KMS-11 (cell line): ENCODE results near the gene AKT1S1.

ENCODE experiments used
- H2AFZ ChIP-seq: fragments of 200-600 bp; sonication (generic); 2 replicates; pipeline ENCODE4 v1.6.1; 2016; ENCODE audit warnings: antibody characterized with exemption, mixed run types, low read depth
- H3K27ac ChIP-seq: fragments of 200-600 bp; sonication (generic); 2 replicates; pipeline ENCODE4 v1.6.1; 2016; ENCODE audit warnings: mild to moderate bottlenecking, mixed run types
- H3K27me3 ChIP-seq: fragments of 200-600 bp; sonication (generic); 2 replicates; pipeline ENCODE4 v1.6.1; 2017; ENCODE audit warnings: mild to moderate bottlenecking, low read depth, mixed run types, moderate library complexity; ENCODE audit not compliant: insufficient read depth
- H3K36me3 ChIP-seq: fragments of 200-600 bp; sonication (generic); 2 replicates; pipeline ENCODE4 v1.6.1; 2017; ENCODE audit warnings: mild to moderate bottlenecking, mixed run types; ENCODE audit not compliant: insufficient read depth
- H3K4me1 ChIP-seq: fragments of 200-600 bp; sonication (generic); 2 replicates; pipeline ENCODE4 v1.6.1; 2016; ENCODE audit warnings: mild to moderate bottlenecking, low read depth, mixed run types; ENCODE audit not compliant: poor library complexity, severe bottlenecking
- H3K4me2 ChIP-seq: fragments of 200-600 bp; sonication (generic); 2 replicates; pipeline ENCODE4 v1.7.0; 2016; ENCODE audit warnings: mild to moderate bottlenecking, mixed run types
- H3K4me3 ChIP-seq: fragments of 200-600 bp; sonication (generic); IDR thresholded peaks from 2 replicates; pipeline ENCODE4 v1.6.1; 2017; ENCODE audit warnings: low read depth, low read length, mixed read lengths; ENCODE audit not compliant: insufficient read depth
- H3K79me2 ChIP-seq: fragments of 200-600 bp; sonication (generic); 2 replicates; pipeline ENCODE4 v1.6.1; 2016; ENCODE audit warnings: low read depth, mixed run types; ENCODE audit not compliant: insufficient read depth
- H3K9ac ChIP-seq: fragments of 200-600 bp; sonication (generic); 2 replicates; pipeline ENCODE4 v1.6.1; 2016; ENCODE audit warnings: mild to moderate bottlenecking, mixed run types
- H4K20me1 ChIP-seq: fragments of 200-600 bp; sonication (generic); 2 replicates; pipeline ENCODE4 v1.6.1; 2016; ENCODE audit warnings: mild to moderate bottlenecking, mixed run types; ENCODE audit not compliant: insufficient read depth
- TF ChIP-seq, protein P1 (sequence below): fragments of 200-600 bp; sonication (generic); conservative IDR thresholded peaks from 2 replicates; pipeline ENCODE4 v1.6.1; 2017; ENCODE audit warnings: low read depth, mild to moderate bottlenecking, antibody characterized with exemption, low read length, moderate library complexity, mixed read lengths

The AKT1S1 gene

DNA sequence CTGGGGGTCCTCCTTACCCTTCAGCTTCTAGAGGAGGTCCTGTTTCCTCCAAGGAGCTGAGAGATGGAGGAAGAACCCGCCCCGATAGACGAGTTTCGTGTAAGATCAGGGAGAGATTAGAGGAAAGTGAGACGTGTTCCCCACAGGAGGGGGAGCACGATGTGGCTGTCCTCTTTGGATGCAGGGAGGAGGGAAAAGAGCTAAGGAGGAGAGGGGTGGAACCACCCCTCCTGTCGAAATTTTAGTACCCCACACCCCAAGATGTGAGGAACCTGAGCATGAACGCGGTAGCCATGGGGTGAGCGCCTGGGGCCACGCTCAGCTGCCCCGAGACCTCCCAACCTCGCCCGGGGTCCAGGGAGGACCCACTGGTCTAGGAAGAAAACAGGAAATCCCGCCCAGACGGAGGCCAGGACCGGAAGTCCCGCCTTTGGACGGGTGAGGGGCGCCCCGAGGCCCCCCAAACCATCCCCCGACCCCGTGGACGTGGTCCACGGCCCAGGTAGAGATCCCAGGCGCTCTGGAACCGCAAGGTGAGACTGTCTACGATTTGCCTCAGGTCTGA is 1.2 kb downstream of the AKT1S1 start:
- Histone ChIP-seq H3K79me2 (peaks cover 23% of the 10 kb centered on the region), H3K27me3 (no peaks in the 10 kb centered on the region), H3K27ac (peak overlapping the region; percentile 94), H3K36me3 (no peaks in the 10 kb centered on the region), H2AFZ (peak overlapping the region; percentile 67), H4K20me1 (no peaks in the 10 kb centered on the region), H3K4me1 (peaks cover 21% of the 10 kb centered on the region), H3K4me3 (no peak overlapping the region), H3K4me2 (peak overlapping the region; percentile 81), H3K9ac (peak overlapping the region; percentile 94)
- TF ChIP-seq, protein P1, sequence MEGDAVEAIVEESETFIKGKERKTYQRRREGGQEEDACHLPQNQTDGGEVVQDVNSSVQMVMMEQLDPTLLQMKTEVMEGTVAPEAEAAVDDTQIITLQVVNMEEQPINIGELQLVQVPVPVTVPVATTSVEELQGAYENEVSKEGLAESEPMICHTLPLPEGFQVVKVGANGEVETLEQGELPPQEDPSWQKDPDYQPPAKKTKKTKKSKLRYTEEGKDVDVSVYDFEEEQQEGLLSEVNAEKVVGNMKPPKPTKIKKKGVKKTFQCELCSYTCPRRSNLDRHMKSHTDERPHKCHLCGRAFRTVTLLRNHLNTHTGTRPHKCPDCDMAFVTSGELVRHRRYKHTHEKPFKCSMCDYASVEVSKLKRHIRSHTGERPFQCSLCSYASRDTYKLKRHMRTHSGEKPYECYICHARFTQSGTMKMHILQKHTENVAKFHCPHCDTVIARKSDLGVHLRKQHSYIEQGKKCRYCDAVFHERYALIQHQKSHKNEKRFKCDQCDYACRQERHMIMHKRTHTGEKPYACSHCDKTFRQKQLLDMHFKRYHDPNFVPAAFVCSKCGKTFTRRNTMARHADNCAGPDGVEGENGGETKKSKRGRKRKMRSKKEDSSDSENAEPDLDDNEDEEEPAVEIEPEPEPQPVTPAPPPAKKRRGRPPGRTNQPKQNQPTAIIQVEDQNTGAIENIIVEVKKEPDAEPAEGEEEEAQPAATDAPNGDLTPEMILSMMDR = no peak

DNA sequence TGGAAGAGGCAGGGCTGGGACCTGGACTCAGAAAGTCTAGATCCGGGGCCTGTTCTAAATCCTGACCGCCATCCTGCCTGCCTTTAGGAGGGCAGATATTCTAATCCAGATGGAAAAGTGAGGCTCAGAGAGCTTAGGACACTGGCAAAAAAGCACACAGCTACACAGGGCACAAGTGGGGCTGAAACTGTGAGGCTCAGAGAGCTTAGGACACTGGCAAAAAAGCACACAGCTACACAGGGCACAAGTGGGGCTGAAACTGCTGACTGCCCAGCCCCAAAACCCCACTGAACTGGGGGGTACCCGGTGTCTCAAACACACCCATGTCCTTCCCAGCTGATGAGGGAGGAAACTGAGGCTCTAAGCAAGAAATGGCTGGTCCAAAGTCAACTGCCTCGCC is 2.0 kb downstream of the AKT1S1 start:
- no peak overlapping the region for H3K4me3 ChIP-seq
- H3K9ac ChIP-seq = peak overlapping the region; percentile 94; the same call in 1 of the 2 replicates
- H3K4me1 ChIP-seq = peaks cover 28% of the 10 kb centered on the region
- peak overlapping the region; percentile 81 for H3K4me2 ChIP-seq
- H3K27ac ChIP-seq = peak overlapping the region; percentile 94; the same call in 1 of the 2 replicates
- H2AFZ ChIP-seq = no peak overlapping the region
- no peaks in the 10 kb centered on the region for H3K36me3 ChIP-seq
- TF ChIP-seq, protein P1 = no peak
- no peaks in the 10 kb centered on the region for H3K27me3 ChIP-seq
- no peaks in the 10 kb centered on the region for H4K20me1 ChIP-seq
- H3K79me2 ChIP-seq = peaks cover 23% of the 10 kb centered on the region

DNA sequence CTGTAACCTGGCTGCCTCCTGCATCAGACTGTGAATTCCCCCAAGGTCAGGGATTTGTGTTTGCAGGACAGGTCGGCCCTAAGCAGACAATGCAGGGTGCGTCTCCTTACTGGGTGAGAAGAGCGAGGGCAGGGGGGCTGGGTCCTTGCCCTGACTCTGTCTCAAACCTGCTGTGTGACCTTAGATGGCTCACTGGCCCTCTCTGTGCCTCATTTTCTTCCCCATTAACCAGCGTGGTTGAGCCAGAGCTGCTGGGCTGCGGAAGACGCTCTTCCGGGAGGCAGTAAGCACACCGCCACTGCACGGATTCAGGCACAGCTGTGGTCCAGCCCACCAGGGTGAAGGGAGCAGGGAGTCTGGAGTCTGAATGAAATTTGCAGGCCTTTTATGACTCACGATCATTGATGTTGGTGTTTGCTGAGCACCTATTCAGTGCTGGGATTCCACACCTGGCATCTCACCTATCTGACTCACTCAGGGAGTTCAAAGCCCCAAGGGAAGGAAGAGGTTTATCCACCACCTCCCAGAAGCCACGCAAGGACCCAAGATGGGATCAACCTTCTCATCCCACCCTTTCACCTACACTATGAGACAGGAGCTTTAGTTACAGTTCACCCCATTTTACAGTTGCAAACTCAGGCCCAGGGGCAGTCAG is 2.5 kb downstream of the AKT1S1 start:
- Histone ChIP-seq H3K27me3 (no peaks in the 10 kb centered on the region), H2AFZ (no peak overlapping the region), H3K4me1 (peaks cover 30% of the 10 kb centered on the region), H3K4me2 (peak overlapping the region; percentile 81; the same call in 1 of the 2 replicates), H3K27ac (no peak overlapping the region; the same call in 1 of the 2 replicates), H4K20me1 (no peaks in the 10 kb centered on the region), H3K4me3 (no peak overlapping the region), H3K9ac (no peak overlapping the region), H3K36me3 (no peaks in the 10 kb centered on the region), H3K79me2 (peaks cover 23% of the 10 kb centered on the region)
- TF ChIP-seq, protein P1 = no peak

DNA sequence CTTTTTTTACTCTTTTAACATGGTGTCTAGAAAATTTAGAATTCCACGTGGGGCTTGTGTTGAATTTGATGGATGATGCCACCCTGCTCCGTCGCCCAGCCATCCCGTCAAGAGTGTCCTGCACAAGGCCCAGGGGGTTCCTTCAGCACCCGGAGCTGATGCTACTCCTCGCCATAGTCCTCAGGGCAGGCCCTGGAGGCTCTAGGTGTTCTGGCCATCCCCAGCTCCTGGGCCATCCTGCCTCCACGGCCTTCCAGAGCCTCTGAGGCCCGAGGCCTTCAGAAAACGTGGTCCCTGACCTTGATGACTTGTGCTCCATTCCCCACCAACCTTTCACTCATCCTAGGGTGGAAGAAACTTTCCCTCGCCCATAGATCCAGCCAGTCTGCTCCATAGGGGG is 3.3 kb downstream of the AKT1S1 start:
- Histone ChIP-seq H3K27ac (no peak overlapping the region), H3K4me1 (peaks cover 27% of the 10 kb centered on the region), H4K20me1 (no peaks in the 10 kb centered on the region), H3K4me3 (no peak overlapping the region), H3K79me2 (peaks cover 23% of the 10 kb centered on the region), H3K9ac (no peak overlapping the region), H3K4me2 (no peak overlapping the region), H3K36me3 (no peaks in the 10 kb centered on the region), H3K27me3 (no peaks in the 10 kb centered on the region), H2AFZ (no peak overlapping the region)
- TF ChIP-seq, protein P1 = no peak
